ENCODE data around the gene CEMP1.

DNA sequence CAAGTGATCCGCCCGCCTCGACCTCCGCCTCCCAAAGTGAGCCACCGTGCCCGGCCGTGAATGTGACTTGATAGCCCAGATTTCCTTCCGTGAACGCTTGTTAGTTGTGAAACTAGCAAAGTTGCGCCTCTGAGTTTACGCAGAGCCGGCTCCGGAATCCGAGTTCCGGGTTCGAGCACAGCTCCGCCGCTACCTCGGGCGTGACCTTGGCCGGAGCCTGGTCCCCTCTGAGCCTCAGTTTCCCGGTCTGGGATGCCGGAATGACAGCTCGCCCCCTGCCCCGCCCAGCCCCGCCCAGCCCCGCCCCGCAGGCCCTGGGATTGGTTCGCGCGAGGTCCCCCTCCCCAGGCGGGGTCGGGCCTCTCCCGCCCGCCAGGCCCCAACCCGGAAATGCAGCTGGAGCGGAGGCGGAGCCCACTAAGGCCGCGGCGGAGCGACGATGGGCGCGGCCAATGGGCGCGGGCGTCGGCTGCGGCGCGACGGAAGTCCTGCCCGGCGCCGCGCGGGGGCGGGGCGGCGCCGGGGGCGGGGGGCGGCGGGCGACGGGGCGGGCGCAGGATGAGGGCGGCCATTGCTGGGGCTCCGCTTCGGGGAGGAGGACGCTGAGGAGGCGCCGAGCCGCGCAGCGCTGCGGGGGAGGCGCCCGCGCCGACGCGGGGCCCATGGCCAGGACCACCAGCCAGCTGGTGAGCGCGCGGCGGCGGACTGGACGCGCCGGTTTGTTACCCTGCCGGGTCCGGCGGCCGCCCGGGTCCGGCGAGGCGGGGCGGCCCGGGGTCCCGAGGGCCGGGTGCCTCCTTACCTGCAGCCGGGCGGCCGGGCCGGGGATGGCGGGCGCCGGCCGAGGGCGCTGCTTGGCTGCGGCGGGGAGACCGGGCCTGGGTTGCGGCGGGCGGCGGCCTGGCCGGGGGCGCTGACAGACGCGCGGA lies 6.5 kb upstream of the CEMP1 start, which contains the start of gene PDPK1:
- TF ChIP-seq POLR2AphosphoS5 (IDR thresholded peaks at IDR 0.05; ENCODE audit: low read depth, low read length) = no peak
- TF ChIP-seq TAF1 (IDR thresholded peaks at IDR 0.05; ENCODE audit: borderline replicate concordance, insufficient read depth, low read length) = no peak
- TF ChIP-seq, protein P1, sequence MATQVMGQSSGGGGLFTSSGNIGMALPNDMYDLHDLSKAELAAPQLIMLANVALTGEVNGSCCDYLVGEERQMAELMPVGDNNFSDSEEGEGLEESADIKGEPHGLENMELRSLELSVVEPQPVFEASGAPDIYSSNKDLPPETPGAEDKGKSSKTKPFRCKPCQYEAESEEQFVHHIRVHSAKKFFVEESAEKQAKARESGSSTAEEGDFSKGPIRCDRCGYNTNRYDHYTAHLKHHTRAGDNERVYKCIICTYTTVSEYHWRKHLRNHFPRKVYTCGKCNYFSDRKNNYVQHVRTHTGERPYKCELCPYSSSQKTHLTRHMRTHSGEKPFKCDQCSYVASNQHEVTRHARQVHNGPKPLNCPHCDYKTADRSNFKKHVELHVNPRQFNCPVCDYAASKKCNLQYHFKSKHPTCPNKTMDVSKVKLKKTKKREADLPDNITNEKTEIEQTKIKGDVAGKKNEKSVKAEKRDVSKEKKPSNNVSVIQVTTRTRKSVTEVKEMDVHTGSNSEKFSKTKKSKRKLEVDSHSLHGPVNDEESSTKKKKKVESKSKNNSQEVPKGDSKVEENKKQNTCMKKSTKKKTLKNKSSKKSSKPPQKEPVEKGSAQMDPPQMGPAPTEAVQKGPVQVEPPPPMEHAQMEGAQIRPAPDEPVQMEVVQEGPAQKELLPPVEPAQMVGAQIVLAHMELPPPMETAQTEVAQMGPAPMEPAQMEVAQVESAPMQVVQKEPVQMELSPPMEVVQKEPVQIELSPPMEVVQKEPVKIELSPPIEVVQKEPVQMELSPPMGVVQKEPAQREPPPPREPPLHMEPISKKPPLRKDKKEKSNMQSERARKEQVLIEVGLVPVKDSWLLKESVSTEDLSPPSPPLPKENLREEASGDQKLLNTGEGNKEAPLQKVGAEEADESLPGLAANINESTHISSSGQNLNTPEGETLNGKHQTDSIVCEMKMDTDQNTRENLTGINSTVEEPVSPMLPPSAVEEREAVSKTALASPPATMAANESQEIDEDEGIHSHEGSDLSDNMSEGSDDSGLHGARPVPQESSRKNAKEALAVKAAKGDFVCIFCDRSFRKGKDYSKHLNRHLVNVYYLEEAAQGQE (IDR thresholded peaks at IDR 0.05; ENCODE audit: insufficient read depth in 1 of 2, low read depth in 2 of 2, low read length in 2 of 2) = no peak
- no peak for TF ChIP-seq SIN3A (IDR thresholded peaks at IDR 0.05; ENCODE audit: borderline replicate concordance, insufficient read depth, low read length)
- no peak for TF ChIP-seq FOXP2 (optimal IDR thresholded peaks at IDR 0.05; ENCODE audit: borderline replicate concordance, extremely low read depth, extremely low read length, insufficient read depth)
